ENCODE data around the gene RBP3.

RBP3 gene

DNA sequence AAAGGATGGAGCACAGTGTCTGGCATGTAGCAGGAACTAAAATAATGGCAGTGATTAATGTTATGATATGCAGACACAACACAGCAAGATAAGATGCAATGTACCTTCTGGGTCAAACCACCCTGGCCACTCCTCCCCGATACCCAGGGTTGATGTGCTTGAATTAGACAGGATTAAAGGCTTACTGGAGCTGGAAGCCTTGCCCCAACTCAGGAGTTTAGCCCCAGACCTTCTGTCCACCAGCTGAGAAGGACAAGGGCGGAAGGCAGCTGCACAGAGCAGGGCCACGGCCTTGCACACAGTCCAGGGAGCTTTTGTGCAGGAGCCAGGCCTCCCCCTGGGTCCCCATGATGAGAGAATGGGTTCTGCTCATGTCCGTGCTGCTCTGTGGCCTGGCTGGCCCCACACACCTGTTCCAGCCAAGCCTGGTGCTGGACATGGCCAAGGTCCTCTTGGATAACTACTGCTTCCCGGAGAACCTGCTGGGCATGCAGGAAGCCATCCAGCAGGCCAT, at the start of gene RBP3:
TSS of gene RBP3 (plus strand) at position 226 of the 514 bp plus-strand sequence. CDS start at position 348, 122 bp downstream.
- DNase-seq (ENCODE audit: low read depth in 2 of 2): no peak

DNA sequence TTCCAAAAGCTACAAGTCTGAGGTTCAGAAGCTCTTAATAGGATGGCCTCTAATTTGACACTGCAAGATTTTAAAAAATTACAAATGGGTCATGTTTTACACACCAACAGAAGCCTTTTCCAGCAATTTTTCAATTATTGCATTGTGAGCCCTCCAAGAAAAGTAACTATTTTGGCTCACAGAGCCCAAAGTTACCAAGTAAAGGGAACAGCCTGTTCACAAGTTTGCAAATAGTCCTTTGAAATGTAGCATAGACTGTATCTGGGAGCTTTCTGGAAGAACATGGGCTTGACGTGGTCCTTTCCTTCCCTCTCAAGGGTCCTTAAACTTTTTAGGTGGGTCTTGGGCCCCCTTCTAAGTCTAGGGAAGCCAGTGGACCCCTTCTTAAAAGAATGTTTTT, 49.4 kb upstream of the RBP3 start:
- no peak for DNase-seq (ENCODE audit: low read depth in 2 of 2)

DNA sequence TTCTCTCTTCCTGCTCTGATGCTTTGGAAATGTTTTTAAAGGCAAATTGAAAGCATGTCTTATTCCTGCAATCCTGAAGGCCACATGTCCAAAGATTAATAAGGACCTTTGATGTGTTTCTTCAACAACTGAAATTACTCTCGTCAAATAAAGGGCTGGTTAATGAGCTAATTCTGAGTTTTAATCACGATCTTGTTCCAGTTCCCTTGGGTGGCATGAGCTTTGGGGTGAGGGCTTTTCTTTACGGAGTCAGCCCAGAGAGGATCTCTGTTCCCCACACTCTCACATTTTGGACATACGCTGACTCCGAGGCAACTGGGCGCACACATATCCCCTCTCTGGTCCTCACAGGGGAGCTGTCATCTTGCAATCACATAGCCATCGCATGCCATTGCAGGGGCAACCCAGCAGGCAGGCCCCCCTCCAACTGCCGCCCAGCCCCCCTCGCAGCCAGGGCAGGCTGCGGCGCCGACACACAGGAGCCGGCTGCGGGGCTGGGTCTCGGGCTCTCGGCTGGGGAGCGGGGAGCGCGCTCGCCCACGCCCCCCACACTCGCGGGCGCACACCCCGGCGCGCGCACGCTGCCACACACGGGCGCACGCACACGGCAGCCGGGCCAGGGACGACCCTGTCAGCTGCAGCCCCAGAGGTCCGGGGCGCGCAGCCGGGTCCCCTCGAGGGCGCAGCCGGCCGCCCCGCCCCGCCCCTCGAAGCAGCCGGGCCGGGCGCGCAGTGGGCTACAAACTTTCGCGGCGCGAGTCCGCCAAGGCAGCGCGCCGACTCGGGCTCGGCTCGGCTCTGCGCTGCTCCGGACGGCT, 48.3 kb upstream of the RBP3 start, which contains the start of gene GDF10:
TSS of gene GDF10 (plus strand) at position 587 of the 818 bp plus-strand sequence. CDS start 455 bp downstream, outside the sequence.
- DNase-seq (ENCODE audit: low read depth in 2 of 2): no peak

DNA sequence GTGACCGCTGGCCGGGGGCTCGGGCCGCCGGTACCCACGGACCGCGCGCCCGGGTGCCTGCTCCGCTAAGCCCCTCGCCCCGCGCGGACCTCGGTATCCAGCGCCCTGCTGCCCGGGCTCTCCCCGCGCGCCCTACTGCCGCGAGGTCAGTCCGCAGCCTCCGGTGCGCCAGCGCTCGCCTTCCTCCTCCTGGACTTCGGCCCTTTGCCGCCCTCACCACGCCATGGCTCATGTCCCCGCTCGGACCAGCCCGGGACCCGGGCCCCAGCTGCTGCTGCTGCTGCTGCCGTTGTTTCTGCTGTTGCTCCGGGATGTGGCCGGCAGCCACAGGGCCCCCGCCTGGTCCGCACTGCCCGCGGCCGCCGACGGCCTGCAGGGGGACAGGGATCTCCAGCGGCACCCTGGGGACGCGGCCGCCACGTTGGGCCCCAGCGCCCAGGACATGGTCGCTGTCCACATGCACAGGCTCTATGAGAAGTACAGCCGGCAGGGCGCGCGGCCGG, 47.7 kb upstream of the RBP3 start:
- no peak for DNase-seq (ENCODE audit: low read depth in 2 of 2)

DNA sequence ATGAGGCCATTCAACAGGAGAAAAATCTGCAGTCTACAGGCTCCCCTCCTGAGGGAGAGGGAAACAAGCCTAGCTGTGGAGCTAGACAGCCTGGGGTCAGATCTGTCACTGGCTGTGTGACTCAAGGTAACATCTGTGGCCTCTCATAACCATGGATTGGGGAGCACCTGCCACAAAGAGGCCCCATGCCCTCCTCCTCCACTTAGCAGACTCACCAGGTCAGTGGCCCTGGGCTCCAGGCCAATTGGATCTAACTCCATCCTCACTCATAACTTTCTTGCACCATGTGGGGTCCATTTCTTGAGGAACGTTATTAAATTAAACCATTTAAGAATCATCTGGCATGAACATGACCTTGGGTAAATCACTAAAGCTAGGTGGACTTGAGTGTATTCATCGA, 46.3 kb upstream of the RBP3 start:
- DNase-seq (ENCODE audit: low read depth in 2 of 2): no peak

DNA sequence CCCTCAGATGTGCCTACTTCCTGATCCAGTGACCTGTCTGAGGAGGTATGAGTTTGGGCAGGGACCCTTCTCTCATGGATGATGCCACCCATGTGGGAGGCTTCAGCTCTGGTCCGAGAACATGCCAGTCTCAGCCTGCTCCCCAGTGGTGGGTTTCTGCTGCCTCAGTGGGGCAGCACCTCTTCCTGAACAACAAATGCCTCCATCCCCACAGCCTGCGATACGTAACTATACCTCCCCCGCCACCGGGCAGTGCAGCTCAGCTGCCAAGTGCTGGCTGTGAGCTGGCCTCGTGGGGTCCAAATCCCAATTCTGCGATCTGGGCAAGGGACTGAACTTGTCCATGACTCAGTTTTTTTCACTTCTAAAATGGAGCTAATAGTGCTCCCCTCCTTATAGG, 45.1 kb upstream of the RBP3 start:
- DNase-seq (ENCODE audit: low read depth in 2 of 2): no peak

DNA sequence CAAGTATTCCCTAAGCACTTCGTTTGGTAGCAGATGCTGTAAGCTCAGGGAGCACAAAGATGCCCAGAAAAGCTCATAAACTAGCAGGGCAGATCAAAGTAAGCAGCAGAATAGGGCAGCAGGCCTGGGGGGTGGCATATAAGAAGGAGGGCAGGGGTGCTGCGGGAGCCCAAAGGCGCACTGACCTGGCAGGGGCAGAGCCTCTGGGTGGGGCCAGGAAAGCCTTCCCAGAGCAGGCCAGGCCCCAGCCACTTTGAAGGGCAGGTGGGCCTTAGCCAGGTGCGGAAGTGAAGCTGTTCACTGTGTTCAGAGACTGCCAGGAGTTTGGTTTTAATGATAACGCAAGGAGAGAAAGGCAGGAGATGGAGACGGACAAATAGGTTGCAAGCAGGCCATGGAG, 44.3 kb upstream of the RBP3 start:
- DNase-seq (ENCODE audit: low read depth in 2 of 2): no peak

DNA sequence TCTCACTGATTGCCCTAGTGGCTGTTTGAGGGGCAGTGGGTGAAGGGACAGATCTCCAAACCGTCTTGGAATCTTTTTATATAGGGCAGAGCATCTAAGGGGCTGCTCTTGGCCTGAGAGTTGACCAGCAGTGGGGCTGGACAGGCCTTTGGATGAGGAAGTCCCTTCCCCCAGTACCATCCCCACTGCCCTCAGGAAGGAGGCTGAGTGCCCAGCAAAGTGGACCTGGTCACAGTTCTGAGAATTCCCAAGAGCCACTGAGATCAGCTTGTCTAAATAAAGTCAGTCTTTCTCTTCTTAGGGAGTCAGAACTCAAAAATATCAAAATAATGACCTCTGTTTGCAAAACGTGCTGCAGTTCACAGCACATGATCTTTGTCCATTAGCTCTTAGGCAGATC, 42.6 kb upstream of the RBP3 start:
- no peak for DNase-seq (ENCODE audit: low read depth in 2 of 2)

DNA sequence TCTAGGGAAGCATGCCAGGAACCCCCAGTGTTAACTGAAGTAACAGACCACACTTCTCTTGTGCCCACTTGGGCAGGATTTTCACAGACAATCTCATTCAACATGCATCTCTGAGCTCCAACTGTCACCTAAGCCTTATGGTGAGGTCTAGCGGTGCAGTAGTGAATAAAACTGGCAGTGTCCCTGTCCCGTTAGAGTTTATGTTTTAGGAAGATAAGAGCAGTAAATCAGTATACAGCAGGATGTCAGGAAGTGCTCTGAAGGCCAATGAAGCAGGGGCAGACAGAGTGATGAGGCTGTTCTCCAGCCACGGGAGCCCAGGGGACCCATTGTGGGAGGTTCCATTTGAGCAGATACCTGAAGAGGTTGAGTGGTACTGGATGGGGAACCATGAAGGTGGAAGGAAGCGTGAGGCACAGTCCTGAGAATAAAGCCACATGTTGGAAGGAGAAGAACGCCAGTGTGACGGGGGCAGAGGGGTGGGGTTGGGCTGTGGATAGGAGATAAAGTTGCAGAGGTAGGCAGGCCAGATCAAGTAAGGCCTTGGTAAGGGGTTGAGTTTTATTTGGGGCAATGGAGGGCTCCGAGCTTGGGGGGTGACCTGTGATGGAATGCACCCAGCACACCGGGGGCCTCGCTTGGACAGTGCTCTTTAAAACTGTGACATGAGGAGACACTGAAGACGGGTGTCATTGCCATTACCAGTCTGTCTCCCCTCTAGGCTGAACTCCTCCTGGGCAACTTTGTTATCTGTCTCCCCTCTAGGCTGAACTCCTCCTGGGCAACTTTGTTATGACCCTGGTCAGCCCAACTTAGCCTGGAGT, 41.6 kb upstream of the RBP3 start:
- DNase-seq (ENCODE audit: low read depth in 2 of 2): no peak

DNA sequence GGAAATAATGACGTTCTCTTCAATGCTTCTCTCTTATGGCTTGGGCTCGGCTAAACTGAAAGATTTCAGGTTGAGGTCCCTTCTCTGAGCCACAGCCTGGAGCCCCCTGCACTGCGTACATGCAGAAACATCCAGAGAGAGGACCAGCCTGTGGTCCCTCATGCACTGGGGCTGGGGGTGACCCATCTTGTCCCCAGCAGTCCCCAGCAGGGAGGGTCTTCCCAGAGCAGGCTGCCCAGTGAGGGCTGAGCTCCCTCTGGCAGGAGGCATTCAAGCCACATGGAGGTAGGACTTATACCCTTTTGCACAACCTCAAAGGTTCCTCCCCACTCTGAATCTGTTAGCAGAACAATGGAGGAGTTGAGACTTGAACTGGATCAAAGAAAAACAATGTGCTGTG, 40.8 kb upstream of the RBP3 start:
- no peak for DNase-seq (ENCODE audit: low read depth in 2 of 2)

DNA sequence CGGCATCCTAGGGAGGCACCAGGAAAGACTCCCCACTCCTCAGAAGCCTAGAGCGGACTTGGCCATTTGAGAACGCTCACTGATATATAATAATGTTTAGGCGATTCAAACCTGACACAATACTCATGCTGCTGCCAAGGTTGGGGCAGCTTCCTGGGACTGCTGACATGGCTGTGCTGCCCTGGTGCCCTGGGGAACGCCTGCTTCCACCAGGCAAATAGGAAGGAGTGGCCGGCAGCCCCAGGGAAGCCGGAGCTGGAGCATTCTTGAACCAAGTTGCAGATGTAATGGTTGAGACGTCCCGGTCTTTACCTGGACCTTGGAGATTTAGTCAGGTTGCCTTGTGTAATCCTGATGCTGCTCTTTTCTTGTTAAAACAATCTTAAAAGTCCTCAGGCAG, 39.4 kb upstream of the RBP3 start:
- DNase-seq (ENCODE audit: low read depth in 2 of 2): no peak

DNA sequence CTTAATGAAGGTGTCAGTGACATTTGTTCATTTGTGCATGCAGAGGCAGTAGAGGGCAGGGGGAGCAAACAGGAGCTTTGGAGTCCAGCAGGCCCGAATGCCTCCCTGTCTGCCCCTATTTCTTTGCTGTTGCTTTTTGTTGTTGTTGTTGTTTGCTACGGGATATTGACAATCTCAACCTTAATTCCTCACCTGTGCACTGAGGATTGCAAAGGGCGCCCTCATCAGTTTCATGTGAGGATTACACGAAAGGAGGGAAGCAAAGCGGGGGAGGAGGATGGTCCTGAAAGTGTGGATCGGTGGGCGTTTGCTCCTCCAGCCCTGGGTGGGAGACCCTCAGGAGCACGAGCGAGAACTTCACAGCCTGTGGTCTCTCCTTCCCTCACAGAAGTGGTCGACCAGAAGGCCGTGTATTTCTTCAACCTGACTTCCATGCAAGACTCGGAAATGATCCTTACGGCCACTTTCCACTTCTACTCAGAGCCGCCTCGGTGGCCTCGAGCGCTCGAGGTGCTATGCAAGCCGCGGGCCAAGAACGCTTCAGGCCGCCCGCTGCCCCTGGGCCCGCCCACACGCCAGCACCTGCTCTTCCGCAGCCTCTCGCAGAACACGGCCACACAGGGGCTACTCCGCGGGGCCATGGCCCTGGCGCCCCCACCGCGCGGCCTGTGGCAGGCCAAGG, 38.6 kb upstream of the RBP3 start:
- DNase-seq (ENCODE audit: low read depth in 2 of 2): no peak

DNA sequence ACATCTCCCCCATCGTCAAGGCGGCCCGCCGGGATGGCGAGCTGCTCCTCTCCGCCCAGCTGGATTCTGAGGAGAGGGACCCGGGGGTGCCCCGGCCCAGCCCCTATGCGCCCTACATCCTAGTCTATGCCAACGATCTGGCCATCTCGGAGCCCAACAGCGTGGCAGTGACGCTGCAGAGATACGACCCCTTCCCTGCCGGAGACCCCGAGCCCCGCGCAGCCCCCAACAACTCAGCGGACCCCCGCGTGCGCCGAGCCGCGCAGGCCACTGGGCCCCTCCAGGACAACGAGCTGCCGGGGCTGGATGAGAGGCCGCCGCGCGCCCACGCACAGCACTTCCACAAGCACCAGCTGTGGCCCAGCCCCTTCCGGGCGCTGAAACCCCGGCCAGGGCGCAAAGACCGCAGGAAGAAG, 38.1 kb upstream of the RBP3 start:
- no peak for DNase-seq (ENCODE audit: low read depth in 2 of 2)

DNA sequence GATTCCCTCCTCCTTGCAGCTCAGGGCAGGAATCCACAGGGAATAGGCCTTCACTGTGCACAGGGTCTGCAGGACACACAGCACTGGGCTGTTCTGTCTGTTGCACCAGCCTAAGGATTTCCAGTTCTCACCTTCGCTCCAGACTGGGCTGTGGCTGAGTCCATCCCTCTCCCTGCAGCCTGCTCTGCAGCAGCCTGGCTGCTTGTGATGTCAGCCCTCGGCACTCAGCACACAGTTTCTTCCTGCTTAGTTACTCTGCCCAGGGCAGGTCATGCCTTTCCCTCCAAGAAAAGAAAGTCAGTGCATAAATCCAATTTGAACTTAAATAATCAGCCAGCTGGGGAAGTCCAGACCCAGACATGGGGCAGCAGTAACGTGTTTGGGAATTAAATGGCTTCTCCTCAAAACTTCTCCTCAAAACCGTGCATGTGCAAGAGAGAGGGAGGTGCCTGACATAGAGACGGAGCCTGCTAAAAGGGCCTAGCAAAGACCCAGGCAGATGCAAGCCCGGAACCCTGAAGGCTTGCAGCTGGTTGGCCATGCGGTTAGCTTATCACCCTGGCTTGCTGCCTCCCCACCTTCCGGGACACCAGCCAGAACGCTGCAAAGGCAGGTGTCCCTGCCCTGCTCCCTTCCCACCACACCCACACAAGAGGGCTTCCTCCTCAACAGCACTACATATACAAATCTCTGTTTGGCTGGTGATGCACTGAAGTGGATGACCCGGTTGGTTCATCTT, 36.8 kb upstream of the RBP3 start:
- no peak for DNase-seq (ENCODE audit: low read depth in 2 of 2)

DNA sequence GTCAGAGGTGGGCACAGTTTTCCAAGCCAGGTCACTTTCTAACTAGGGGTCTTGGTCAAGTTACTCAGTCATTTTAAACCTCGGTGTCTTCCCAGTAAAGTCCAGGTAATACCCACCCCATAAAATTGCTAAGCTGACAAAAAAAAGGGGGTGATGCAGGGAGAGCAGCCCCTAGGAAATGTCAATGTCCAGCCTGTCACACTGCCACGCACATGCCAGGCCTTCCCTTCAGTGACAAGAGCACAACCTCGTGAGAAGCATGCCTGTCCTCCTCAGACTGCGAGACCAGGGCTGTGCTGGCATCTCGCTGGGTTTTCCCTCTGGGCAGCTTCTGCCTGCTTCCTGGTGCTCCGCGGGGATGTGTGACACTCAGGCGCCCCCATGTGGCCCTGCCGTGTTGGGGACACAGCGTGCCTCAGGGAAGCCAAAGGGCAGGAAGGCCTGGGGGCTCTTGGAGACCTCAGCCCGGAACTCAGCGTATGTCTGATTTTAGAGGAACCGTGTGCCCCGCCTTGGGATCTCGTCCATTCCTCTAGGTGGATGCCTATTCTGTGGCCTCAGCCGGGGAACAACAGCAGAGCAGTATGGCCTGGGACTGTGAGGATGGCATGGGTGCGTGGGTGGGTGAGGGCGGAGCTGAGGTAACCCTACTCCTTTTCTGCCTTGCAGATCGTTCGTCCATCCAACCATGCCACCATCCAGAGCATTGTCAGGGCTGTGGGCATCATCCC, 36.1 kb upstream of the RBP3 start:
- peak; percentile 53 to 68 for DNase-seq (ENCODE audit: low read depth in 2 of 2)

DNA sequence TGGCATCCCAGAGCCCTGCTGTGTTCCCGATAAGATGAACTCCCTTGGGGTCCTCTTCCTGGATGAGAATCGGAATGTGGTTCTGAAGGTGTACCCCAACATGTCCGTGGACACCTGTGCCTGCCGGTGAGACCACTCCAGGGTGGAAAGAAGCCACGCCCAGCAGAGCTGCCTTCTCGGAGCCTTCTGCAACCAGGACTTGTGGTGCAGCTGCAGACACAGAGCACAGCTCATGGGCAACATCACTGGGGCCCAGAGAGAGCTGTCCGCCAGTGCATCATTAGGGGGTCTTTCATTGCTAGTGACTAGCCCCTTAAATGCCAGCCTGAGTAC, 35.5 kb upstream of the RBP3 start:
- DNase-seq (ENCODE audit: low read depth in 2 of 2): no peak

DNA sequence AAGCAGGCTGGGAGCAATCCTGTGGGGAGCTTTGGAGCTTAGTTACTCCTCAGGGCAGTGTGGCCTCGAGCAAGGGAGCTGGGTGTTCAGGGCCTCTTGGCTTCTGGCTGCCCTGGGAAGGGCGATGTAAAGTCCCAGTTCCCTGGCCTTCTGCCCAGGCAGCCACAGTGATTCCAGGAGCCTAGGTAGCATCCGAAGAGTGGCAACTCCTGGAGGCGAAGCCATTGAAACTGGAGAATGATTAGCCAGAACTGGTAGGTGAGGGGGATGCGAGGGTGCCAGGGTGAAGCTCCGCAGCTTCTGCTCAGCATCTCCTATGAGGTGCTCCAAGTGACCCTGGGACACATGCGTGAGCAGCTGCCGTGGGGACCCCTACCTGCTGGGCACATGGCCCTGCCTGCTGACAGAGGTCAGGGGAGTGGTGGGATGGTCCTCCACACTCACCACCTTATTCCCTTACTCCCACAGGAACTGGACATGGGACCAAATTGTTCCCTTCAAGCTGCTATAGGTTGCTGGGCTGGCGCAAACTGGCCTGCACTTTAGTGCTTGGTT, 33.7 kb upstream of the RBP3 start:
- no peak for DNase-seq (ENCODE audit: low read depth in 2 of 2)

DNA sequence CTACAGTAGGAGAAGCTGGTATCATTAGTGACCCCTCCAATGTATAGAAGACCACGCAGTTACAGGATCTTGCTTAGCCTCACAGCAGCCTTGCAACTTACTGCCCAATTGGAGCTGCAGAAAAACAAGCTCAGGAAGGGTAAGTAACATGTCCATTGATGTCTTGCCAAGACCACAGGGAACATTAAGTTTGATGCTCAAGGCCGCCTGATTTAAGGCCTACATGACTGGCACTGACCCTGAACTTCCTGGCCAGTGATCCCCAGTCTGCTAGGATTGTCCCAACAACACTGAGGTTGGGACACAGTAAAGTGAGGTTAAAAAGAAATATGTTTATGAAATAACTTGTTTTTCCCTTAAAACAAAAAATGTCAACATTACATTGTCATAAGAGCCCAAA, 32.7 kb upstream of the RBP3 start:
- DNase-seq (ENCODE audit: low read depth in 2 of 2): no peak

DNA sequence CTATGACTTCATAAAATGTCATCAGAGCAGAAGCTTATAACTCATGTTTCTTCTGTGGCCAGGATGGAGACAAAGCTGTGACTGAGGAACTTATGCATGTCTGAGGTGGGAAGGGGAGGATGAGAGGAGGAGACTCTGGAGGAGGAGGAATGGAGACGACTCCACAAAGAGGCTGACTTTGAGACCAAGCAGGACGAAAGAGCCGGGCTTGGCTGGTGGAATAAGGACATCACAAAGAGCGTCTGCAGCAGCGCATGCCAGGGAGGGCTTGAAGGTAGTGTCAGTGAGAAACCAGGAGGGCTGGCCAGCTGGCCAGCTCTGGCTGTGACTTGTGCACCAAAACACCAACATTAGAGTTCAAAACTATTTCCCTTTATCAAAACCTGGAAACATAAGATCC, 32.0 kb upstream of the RBP3 start:
- DNase-seq (ENCODE audit: low read depth in 2 of 2): no peak

DNA sequence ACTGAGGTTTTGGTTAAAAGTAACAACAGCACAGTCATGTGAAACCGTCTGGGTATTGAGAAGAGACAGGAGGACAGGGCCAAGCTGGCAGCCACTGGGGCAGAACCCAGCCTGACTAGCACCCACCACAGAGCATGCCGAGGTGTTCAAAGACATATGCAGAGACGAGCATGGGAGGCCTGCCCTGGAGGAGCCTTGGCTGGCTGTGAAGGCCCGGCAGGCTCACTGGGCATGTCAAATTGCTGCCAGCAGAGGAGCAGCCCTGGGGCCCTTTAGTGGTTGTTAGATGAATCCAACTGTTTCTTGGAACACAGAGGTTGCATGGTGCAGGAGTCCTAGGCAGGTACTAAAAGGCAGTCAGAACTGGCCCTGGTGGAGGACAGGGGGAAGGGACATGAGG, 30.9 kb upstream of the RBP3 start:
- DNase-seq (ENCODE audit: low read depth in 2 of 2): no peak

Data from stimulated activated CD8-positive, alpha-beta memory T cell treated with anti-CD3 and anti-CD28 coated beads, Interleukin-2, amount 100 ng/mL, for 1 hour (primary cell).